ENCODE data around the gene RHBDL2. TPM values are rescaled to one million over a fixed set of nuclear protein-coding genes. Genes with fewer than 3 reads are reported as not detected.

The RHBDL2 gene
- total and polyA plus RNA-seq, 2 of the 13 experiments (the other 11 are each of a cell fraction or from before 2014, with no cell fraction given), result 3.3 to 5.4 TPM

DNA sequence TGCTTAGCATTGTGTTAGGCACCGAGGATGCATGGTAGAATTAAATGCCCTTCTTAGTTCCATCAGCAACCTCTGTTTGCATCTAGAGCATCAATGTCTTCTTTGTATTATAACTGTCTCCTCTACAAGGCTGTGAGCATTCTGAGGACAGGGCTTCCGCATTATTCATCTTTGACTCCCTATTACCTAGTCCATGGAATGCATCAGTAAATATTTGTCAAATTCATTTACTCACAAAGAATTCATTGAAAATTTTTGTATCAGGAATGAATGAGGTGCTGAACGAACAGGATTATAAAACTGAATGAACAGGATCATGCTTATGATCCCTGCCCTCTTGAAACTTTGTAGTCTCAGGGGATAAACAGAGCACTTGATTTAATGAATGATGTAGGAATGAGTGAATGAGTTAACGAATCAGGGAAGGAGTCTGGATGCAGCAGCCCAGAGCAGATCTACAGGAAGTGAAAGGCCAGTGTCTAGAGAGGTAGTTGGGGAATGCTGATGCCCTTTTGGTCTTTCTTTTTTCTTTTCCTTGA lies 2.8 kb downstream of the RHBDL2 start (continued):
- TF ChIP-seq ARHGAP35 (CRISPR knock-in tag; IDR thresholded peaks at IDR 0.05; ENCODE audit: borderline replicate concordance) (no peak), PHF21A (CRISPR knock-in tag; IDR thresholded peaks at IDR 0.05) (no peak), HOXA9 (CRISPR knock-in tag; IDR thresholded peaks at IDR 0.05; ENCODE audit: borderline replicate concordance) (no peak), HNRNPLL (IDR thresholded peaks at IDR 0.05; ENCODE audit: low read depth, low read length, poor library complexity, severe bottlenecking) (no peak), ZMYM3 (CRISPR knock-in tag; IDR thresholded peaks at IDR 0.05) (peak; percentile 10; the same call in 1 of the 2 replicates), PPARG (CRISPR knock-in tag; conservative IDR thresholded peaks at IDR 0.05) (peak; percentile 39; the same call in 1 of the 2 replicates), EP300 (IDR thresholded peaks at IDR 0.05; ENCODE audit: low read depth in 2 of 2, low read length in 2 of 2) (peak in 1 of 2 experiments; percentile 25; a peak in 1 of 4 replicates), EP300 (CRISPR knock-in tag; IDR thresholded peaks at IDR 0.05; ENCODE audit: borderline replicate concordance) (no peak), FOXP1 (IDR thresholded peaks at IDR 0.05) (no peak), FOXP1 (CRISPR knock-in tag; IDR thresholded peaks at IDR 0.05) (no peak), SIN3B (IDR thresholded peaks at IDR 0.05; ENCODE audit: low read length) (no peak), ZSCAN21 (CRISPR knock-in tag; IDR thresholded peaks at IDR 0.05; ENCODE audit: borderline replicate concordance) (0 out of 2 replicates have a peak, but pooled peaks have one; percentile 32), TEAD3 (CRISPR knock-in tag; optimal IDR thresholded peaks at IDR 0.05; ENCODE audit: borderline replicate concordance) (peak; percentile 86), NFATC3 (CRISPR knock-in tag; IDR thresholded peaks at IDR 0.05) (no peak)
- TF ChIP-seq, protein P1, sequence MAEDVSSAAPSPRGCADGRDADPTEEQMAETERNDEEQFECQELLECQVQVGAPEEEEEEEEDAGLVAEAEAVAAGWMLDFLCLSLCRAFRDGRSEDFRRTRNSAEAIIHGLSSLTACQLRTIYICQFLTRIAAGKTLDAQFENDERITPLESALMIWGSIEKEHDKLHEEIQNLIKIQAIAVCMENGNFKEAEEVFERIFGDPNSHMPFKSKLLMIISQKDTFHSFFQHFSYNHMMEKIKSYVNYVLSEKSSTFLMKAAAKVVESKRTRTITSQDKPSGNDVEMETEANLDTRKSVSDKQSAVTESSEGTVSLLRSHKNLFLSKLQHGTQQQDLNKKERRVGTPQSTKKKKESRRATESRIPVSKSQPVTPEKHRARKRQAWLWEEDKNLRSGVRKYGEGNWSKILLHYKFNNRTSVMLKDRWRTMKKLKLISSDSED (CRISPR knock-in tag; IDR thresholded peaks at IDR 0.05), result no peak
- TF ChIP-seq, protein P2, sequence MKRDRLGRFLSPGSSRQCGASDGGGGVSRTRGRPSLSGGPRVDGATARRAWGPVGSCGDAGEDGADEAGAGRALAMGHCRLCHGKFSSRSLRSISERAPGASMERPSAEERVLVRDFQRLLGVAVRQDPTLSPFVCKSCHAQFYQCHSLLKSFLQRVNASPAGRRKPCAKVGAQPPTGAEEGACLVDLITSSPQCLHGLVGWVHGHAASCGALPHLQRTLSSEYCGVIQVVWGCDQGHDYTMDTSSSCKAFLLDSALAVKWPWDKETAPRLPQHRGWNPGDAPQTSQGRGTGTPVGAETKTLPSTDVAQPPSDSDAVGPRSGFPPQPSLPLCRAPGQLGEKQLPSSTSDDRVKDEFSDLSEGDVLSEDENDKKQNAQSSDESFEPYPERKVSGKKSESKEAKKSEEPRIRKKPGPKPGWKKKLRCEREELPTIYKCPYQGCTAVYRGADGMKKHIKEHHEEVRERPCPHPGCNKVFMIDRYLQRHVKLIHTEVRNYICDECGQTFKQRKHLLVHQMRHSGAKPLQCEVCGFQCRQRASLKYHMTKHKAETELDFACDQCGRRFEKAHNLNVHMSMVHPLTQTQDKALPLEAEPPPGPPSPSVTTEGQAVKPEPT (CRISPR knock-in tag; IDR thresholded peaks at IDR 0.05; ENCODE audit: low read depth), result no peak
- TF ChIP-seq, protein P3, sequence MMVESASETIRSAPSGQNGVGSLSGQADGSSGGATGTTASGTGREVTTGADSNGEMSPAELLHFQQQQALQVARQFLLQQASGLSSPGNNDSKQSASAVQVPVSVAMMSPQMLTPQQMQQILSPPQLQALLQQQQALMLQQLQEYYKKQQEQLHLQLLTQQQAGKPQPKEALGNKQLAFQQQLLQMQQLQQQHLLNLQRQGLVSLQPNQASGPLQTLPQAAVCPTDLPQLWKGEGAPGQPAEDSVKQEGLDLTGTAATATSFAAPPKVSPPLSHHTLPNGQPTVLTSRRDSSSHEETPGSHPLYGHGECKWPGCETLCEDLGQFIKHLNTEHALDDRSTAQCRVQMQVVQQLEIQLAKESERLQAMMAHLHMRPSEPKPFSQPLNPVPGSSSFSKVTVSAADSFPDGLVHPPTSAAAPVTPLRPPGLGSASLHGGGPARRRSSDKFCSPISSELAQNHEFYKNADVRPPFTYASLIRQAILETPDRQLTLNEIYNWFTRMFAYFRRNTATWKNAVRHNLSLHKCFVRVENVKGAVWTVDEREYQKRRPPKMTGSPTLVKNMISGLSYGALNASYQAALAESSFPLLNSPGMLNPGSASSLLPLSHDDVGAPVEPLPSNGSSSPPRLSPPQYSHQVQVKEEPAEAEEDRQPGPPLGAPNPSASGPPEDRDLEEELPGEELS (CRISPR knock-in tag; IDR thresholded peaks at IDR 0.05), result 0 out of 2 replicates have a peak, but pooled peaks have one; percentile 51
- TF ChIP-seq, protein P4, sequence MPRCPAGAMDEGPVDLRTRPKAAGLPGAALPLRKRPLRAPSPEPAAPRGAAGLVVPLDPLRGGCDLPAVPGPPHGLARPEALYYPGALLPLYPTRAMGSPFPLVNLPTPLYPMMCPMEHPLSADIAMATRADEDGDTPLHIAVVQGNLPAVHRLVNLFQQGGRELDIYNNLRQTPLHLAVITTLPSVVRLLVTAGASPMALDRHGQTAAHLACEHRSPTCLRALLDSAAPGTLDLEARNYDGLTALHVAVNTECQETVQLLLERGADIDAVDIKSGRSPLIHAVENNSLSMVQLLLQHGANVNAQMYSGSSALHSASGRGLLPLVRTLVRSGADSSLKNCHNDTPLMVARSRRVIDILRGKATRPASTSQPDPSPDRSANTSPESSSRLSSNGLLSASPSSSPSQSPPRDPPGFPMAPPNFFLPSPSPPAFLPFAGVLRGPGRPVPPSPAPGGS (CRISPR knock-in tag; IDR thresholded peaks at IDR 0.05), result no peak
- TF ChIP-seq, protein P5, sequence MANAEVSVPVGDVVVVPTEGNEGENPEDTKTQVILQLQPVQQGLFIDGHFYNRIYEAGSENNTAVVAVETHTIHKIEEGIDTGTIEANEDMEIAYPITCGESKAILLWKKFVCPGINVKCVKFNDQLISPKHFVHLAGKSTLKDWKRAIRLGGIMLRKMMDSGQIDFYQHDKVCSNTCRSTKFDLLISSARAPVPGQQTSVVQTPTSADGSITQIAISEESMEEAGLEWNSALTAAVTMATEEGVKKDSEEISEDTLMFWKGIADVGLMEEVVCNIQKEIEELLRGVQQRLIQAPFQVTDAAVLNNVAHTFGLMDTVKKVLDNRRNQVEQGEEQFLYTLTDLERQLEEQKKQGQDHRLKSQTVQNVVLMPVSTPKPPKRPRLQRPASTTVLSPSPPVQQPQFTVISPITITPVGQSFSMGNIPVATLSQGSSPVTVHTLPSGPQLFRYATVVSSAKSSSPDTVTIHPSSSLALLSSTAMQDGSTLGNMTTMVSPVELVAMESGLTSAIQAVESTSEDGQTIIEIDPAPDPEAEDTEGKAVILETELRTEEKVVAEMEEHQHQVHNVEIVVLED (CRISPR knock-in tag; IDR thresholded peaks at IDR 0.05; ENCODE audit: borderline replicate concordance), result no peak
- TF ChIP-seq, protein P6, sequence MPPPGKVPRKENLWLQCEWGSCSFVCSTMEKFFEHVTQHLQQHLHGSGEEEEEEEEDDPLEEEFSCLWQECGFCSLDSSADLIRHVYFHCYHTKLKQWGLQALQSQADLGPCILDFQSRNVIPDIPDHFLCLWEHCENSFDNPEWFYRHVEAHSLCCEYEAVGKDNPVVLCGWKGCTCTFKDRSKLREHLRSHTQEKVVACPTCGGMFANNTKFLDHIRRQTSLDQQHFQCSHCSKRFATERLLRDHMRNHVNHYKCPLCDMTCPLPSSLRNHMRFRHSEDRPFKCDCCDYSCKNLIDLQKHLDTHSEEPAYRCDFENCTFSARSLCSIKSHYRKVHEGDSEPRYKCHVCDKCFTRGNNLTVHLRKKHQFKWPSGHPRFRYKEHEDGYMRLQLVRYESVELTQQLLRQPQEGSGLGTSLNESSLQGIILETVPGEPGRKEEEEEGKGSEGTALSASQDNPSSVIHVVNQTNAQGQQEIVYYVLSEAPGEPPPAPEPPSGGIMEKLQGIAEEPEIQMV (CRISPR knock-in tag; IDR thresholded peaks at IDR 0.05; ENCODE audit: low read depth), result no peak
